SKM-1 treated with dmso at 0.1 percent for 144 hours (cell line): ENCODE data around the gene KAT2A.

ENCODE experiments used
- DNase-seq: peaks from one replicate; lab custom pipeline; 2025; ENCODE audit not compliant: unreplicated experiment; lab: John Stamatoyannopoulos, UW

KAT2A gene

GRCh38 chr17:42135664-42136653 lies 14.8 kb upstream of the KAT2A start:
- peak; percentile 38 for DNase-seq

- DNase-seq, result no peak
These were observed 14.0 kb upstream of the KAT2A start for GRCh38 chr17:42135151-42135550.

GRCh38 chr17:42133461-42134041 lies 12.4 kb upstream of the KAT2A start:
- DNase-seq, result no peak

- DNase-seq, result peak; percentile 49
These were observed 11.8 kb upstream of the KAT2A start for GRCh38 chr17:42132941-42133340.

GRCh38 chr17:42131981-42132432 lies 10.8 kb upstream of the KAT2A start:
- DNase-seq, result no peak

- DNase-seq, result no peak
These were observed 10.1 kb upstream of the KAT2A start for GRCh38 chr17:42131232-42131631.

GRCh38 chr17:42130310-42130936 lies 9.3 kb upstream of the KAT2A start:
- DNase-seq, result no peak

- no peak for DNase-seq
These were observed 8.1 kb upstream of the KAT2A start for GRCh38 chr17:42129109-42129837.

- DNase-seq, result no peak
These were observed 6.2 kb upstream of the KAT2A start for GRCh38 chr17:42127414-42127813.

- DNase-seq, result no peak
These were observed 5.7 kb upstream of the KAT2A start for GRCh38 chr17:42126836-42127235.

GRCh38 chr17:42125565-42125964 lies 4.4 kb upstream of the KAT2A start:
- DNase-seq, result no peak

- no peak for DNase-seq
These were observed 3.1 kb upstream of the KAT2A start for GRCh38 chr17:42124256-42124655.

GRCh38 chr17:42122371-42123303 lies 1.5 kb upstream of the KAT2A start, which contains the start of gene HSPB9:
Gene HSPB9, plus strand, starts transcription at chr17:42122804. Its CDS starts 47 bp downstream, at chr17:42122851.
- no peak for DNase-seq

- no peak for DNase-seq
These were observed 902 bp downstream of the KAT2A start for GRCh38 chr17:42120161-42120769.

- no peak for DNase-seq
These were observed 1.9 kb downstream of the KAT2A start for GRCh38 chr17:42119301-42119700.

GRCh38 chr17:42118545-42118944 lies 2.6 kb downstream of the KAT2A start:
- DNase-seq, result peak; percentile 6

GRCh38 chr17:42118126-42118510 lies 3.0 kb downstream of the KAT2A start:
- DNase-seq, result no peak

- DNase-seq, result no peak
These were observed 3.6 kb downstream of the KAT2A start for GRCh38 chr17:42117397-42118125.
